Measurements from ENCODE around the gene EP400. TPM values are rescaled to one million over a fixed set of nuclear protein-coding genes. Genes with fewer than 3 reads are reported as not detected.

The EP400 gene
- total RNA-seq, 2 donors from 2014 or later: 10.5 to 15.5 TPM

DNA sequence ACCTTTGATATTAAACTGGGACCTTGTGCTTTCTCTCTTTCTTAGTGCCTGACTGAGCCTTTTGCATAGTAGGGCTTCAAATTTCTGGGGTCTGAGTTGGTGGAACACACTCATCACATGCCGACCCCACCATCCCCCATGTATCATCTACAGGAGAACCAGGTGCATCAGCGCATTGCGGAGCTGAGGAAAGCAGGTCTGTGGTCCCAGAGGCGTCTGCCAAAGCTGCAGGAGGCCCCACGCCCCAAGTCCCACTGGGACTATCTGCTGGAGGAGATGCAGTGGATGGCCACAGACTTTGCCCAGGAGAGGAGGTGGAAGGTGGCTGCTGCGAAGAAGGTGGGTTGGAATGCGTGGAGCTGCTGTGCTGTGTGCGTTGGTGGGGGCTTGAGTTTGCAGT lies 37.8 kb downstream of the EP400 start:
- TF ChIP-seq, protein P1, sequence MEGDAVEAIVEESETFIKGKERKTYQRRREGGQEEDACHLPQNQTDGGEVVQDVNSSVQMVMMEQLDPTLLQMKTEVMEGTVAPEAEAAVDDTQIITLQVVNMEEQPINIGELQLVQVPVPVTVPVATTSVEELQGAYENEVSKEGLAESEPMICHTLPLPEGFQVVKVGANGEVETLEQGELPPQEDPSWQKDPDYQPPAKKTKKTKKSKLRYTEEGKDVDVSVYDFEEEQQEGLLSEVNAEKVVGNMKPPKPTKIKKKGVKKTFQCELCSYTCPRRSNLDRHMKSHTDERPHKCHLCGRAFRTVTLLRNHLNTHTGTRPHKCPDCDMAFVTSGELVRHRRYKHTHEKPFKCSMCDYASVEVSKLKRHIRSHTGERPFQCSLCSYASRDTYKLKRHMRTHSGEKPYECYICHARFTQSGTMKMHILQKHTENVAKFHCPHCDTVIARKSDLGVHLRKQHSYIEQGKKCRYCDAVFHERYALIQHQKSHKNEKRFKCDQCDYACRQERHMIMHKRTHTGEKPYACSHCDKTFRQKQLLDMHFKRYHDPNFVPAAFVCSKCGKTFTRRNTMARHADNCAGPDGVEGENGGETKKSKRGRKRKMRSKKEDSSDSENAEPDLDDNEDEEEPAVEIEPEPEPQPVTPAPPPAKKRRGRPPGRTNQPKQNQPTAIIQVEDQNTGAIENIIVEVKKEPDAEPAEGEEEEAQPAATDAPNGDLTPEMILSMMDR (IDR thresholded peaks at IDR 0.05): no peak
- H3K4me3 ChIP-seq: no peak overlapping the region
- H3K27ac ChIP-seq: no peak overlapping the region
- H3K4me1 ChIP-seq: no peaks in the 10 kb centered on the region
- no peaks in the 10 kb centered on the region for H3K9me3 ChIP-seq
- no peaks in the 10 kb centered on the region for H3K27me3 ChIP-seq
- peak; percentile 26 for DNase-seq (ENCODE audit: low spot score)
- H3K36me3 ChIP-seq: peaks cover 91% of the 10 kb centered on the region

- TF ChIP-seq, protein P1 (IDR thresholded peaks at IDR 0.05): no peak
Observed at GRCh38 chr12:131988054-131988796, 38.5 kb downstream of the EP400 start.

DNA sequence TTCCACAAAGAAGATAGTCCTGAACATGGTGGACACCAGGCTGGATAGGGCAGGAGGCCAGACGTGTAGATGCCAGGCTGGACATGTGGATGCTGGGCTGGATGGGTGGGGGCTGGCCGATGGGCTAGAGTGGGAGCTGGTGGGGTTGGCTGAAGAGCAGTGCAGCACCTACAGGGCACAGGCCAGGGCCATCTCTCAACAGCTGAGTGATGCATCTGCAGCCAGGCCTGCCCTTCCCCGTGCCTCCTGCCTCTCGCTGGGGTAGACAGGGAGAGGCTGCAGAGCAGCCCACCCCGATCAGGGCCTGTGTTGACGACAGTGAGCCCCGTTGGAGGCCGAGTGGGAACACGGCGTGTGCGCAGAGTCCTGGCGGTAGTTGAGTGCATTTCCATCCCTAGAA lies 39.3 kb downstream of the EP400 start:
- Histone ChIP-seq H3K27ac (no peak overlapping the region), H3K36me3 (peaks cover 89% of the 10 kb centered on the region)
- TF ChIP-seq, protein P1 (IDR thresholded peaks at IDR 0.05): no peak

More at GRCh38 chr12:131988054-131988796, 38.5 kb downstream of the EP400 start:
- H3K27me3 ChIP-seq: no peaks in the 10 kb centered on the region
- H3K36me3 ChIP-seq: peaks cover 91% of the 10 kb centered on the region
- H3K4me1 ChIP-seq: no peaks in the 10 kb centered on the region
- no peak overlapping the region for H3K4me3 ChIP-seq
- no peaks in the 10 kb centered on the region for H3K9me3 ChIP-seq
- DNase-seq (ENCODE audit: low spot score): peak; percentile 34
- no peak overlapping the region for H3K27ac ChIP-seq

GRCh38 chr12:131990066-131990979 lies 40.6 kb downstream of the EP400 start:
- H3K36me3 ChIP-seq: peaks cover 91% of the 10 kb centered on the region

More for the DNA sequence above, 39.3 kb downstream of the EP400 start:
- no peak for DNase-seq (ENCODE audit: low spot score)
- Histone ChIP-seq H3K4me3 (no peak overlapping the region), H3K9me3 (no peaks in the 10 kb centered on the region), H3K27me3 (no peaks in the 10 kb centered on the region), H3K4me1 (no peaks in the 10 kb centered on the region)

GRCh38 chr12:131990980-131991305 lies 41.2 kb downstream of the EP400 start:
- peaks cover 88% of the 10 kb centered on the region for H3K36me3 ChIP-seq
- TF ChIP-seq, protein P1 (IDR thresholded peaks at IDR 0.05): no peak
- H3K27ac ChIP-seq: no peak overlapping the region
- H3K4me1 ChIP-seq: no peaks in the 10 kb centered on the region
- H3K4me3 ChIP-seq: no peak overlapping the region
- no peaks in the 10 kb centered on the region for H3K9me3 ChIP-seq
- no peaks in the 10 kb centered on the region for H3K27me3 ChIP-seq
- no peak for DNase-seq (ENCODE audit: low spot score)

More at GRCh38 chr12:131990066-131990979, 40.6 kb downstream of the EP400 start:
- Histone ChIP-seq H3K9me3 (no peaks in the 10 kb centered on the region), H3K27ac (no peak overlapping the region), H3K4me3 (no peak overlapping the region), H3K4me1 (no peaks in the 10 kb centered on the region), H3K27me3 (no peaks in the 10 kb centered on the region)
- DNase-seq (ENCODE audit: low spot score): no peak
- TF ChIP-seq, protein P1 (IDR thresholded peaks at IDR 0.05): no peak
